ENCODE data around the gene ZRANB2.

GRCh38 chr1:71089536-71090270 lies 8.9 kb upstream of the ZRANB2 start:
- TF ChIP-seq REST (IDR thresholded peaks at IDR 0.05; ENCODE audit: borderline replicate concordance) (no peak), REST (CRISPR knock-in tag; IDR thresholded peaks at IDR 0.05; ENCODE audit: low read depth) (no peak), CTCF (IDR thresholded peaks at IDR 0.05 in 2 of 3, conservative IDR thresholded peaks at IDR 0.05 in 1 of 3; ENCODE audit: insufficient read depth in 2 of 3, low read depth in 1 of 3, low read length in 3 of 3) (no peak), FOXK1 (CRISPR knock-in tag; IDR thresholded peaks at IDR 0.05; ENCODE audit: borderline replicate concordance) (no peak), GABPA (tag; conservative IDR thresholded peaks at IDR 0.05; ENCODE audit: low read depth) (no peak), MAX (CRISPR knock-in tag; IDR thresholded peaks at IDR 0.05) (no peak), ZMIZ1 (IDR thresholded peaks at IDR 0.05; ENCODE audit: low read depth in 2 of 2, low read length in 2 of 2) (no peak), TARDBP (IDR thresholded peaks at IDR 0.05) (no peak), MNT (conservative IDR thresholded peaks at IDR 0.05) (no peak), EGR1 (conservative IDR thresholded peaks at IDR 0.05) (no peak), CHD2 (IDR thresholded peaks at IDR 0.05; ENCODE audit: low read depth, low read length) (no peak), MTA3 (IDR thresholded peaks at IDR 0.05; ENCODE audit: borderline replicate concordance) (no peak), POLR2A (conservative IDR thresholded peaks at IDR 0.05) (no peak), SMARCE1 (IDR thresholded peaks at IDR 0.05) (no peak), FUS (optimal IDR thresholded peaks at IDR 0.05; ENCODE audit: low read depth, low read length) (no peak)

All from K562 (cell line).